ENCODE data around the gene NEO1. TPM values are rescaled to one million over a fixed set of nuclear protein-coding genes. Genes with fewer than 3 reads are reported as not detected.
A peak's percentile ranks its signal among the peaks of the same experiment; 100 is the strongest.
"Not testable (repeated sequence)": the region's sequence is repeated elsewhere in the genome, so short reads cannot be mapped to it uniquely, and the experiment has no call there.

NEO1 gene
- total RNA-seq, 1 donor from 2014 or later = 2.2 TPM

DNA sequence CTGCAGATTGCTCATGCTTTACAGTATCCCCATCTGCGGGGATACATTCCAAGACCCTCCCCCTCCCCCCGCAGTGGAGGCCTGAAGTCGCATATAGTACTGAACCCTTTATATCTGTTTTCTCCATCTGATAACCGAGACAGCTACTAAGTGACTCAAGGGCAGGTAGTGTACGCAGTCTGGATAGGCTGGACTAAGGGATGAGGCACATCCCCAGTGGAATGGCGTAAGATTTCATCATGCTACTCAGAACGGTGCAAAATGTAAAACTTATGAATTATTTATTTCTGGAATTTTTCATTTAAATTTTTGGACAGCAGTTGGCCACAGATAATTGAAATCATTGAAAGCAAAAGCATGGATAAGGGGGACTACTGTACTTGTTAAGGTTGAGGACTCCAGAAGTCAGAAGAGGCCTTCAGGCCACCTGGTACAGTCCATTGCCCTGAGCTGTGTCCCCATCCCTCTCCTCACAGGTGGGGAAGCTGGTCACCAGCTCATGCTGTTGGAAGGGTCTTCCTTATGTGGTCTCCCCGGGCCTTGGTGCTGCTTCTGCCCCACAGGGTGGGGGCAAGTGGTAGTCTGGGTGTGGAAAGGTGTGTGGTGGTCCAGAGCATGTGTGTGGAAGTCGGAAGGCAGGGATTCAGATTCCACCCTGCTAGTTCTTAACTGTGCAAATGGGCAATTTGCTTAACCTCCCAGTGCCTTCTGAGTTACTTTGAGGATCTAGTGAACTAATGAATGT, 244.5 kb downstream of the NEO1 start:
- DNase-seq (ENCODE audit: extremely low read depth, low read depth, low spot score) = no peak

- no peak for DNase-seq (ENCODE audit: extremely low read depth, low read depth, low spot score)
Observed at GRCh38 chr15:73298522-73299245, 246.4 kb downstream of the NEO1 start.

GRCh38 chr15:73300286-73300685, 248.0 kb downstream of the NEO1 start:
- not testable (repeated sequence) for DNase-seq (ENCODE audit: extremely low read depth, low read depth, low spot score)

GRCh38 chr15:73303636-73304035, 251.4 kb downstream of the NEO1 start:
- DNase-seq (ENCODE audit: extremely low read depth, low read depth, low spot score) = no peak

- peak; percentile 16 for DNase-seq (ENCODE audit: extremely low read depth, low read depth, low spot score)
Observed at GRCh38 chr15:73305331-73306211, 253.3 kb downstream of the NEO1 start.

GRCh38 chr15:73308305-73308704, 256.0 kb downstream of the NEO1 start:
- DNase-seq (ENCODE audit: extremely low read depth, low read depth, low spot score) = no peak

GRCh38 chr15:73313861-73314260, 261.6 kb downstream of the NEO1 start:
- DNase-seq (ENCODE audit: extremely low read depth, low read depth, low spot score) = no peak

- no peak for DNase-seq (ENCODE audit: extremely low read depth, low read depth, low spot score)
Observed at GRCh38 chr15:73317651-73318462, 265.6 kb downstream of the NEO1 start.

GRCh38 chr15:73318463-73319351, 266.4 kb downstream of the NEO1 start:
- DNase-seq (ENCODE audit: extremely low read depth, low read depth, low spot score) = no peak

- DNase-seq (ENCODE audit: extremely low read depth, low read depth, low spot score) = no peak
Observed at GRCh38 chr15:73319460-73320245, 267.4 kb downstream of the NEO1 start.

DNA sequence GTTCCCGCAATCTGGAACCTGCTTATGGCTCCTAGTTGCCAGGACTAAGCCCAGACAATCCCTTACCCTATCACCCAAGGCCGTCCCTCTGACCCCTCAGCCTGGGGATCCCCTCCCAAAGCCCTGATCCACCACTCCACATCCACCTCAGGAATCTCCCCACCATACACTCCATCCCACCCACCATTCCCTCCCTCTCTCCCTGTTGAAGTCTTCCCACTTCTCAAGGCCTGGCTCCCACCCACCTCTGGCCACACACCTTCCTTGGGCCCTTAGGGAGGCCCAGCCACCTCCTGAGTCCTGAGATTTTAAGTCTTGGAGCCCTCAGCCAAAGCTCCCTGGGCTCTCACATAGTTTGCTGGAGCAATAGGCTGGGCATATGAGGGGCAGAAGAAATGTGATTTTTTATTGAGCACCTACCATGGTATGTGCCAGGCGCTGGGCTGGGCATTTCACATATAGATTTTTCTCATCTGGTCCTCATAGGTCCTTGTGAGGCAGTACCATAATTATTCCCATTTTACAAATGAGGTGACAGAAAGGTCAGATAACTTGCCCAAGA, 268.4 kb downstream of the NEO1 start:
- no peak for DNase-seq (ENCODE audit: extremely low read depth, low read depth, low spot score)

GRCh38 chr15:73321496-73322450, 269.5 kb downstream of the NEO1 start:
- no peak for DNase-seq (ENCODE audit: extremely low read depth, low read depth, low spot score)

GRCh38 chr15:73322665-73323373, 270.6 kb downstream of the NEO1 start:
- no peak for DNase-seq (ENCODE audit: extremely low read depth, low read depth, low spot score)

GRCh38 chr15:73323374-73323955, 271.2 kb downstream of the NEO1 start:
- no peak for DNase-seq (ENCODE audit: extremely low read depth, low read depth, low spot score)

DNA sequence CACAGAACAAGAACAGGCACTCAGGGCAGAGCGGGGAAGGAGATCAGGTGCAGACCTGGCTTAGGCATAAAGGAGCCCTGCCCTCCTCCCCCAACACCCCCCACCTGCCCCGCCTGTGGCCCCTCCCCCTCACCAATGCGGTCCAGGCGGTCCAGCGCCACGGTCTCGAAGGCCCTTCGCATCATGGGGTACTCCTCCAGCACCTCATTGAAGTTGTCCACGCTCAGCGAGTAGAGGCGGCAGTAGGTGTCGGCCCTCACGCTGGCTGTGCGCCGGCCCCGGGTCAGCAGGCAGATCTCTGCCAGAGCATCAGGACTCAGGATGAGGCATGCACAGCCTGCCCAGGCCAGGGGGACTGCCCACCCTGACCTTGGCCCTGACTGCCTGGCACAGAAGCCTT, 271.7 kb downstream of the NEO1 start:
- DNase-seq (ENCODE audit: extremely low read depth, low read depth, low spot score) = no peak

DNA sequence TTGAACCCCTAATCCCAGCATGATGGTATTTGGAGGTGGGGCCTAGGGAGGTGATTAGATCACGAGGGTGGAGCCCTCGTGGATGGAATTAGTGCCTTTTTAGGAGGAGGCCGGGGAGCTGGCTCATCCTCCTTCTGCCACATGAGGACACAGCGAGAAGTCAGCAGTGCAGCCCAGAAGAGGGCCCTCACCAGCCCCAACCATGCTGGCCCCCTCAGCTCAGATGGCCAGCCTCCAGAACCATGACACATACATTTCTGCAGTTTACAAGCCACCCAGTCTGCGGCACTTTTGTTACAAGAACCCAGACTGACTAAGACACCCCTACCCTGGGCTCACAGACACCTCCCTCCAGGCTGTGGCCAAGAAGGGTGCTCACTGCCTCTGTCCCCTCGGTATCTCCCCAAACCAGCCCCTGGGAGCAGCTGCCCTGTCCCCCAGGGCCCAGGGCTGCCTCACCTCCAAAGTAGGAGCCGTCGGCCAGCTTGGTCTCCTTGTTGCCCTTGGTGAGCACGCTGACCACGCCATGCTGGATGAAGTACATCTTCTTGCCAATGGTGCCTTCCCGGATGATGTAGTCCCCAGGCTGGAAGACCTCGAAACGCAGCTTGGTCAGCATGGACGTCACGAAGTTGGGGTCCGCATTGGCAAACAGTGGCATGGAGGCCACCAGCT, 272.4 kb downstream of the NEO1 start:
- no peak for DNase-seq (ENCODE audit: extremely low read depth, low read depth, low spot score)
